Limb (tissue), 2 donors: Measurements from ENCODE around the gene ACSF2.
"Not testable (repeated sequence)": the region's sequence is repeated elsewhere in the genome, so short reads cannot be mapped to it uniquely, and the experiment has no call there.

Experiments used
- DNase-seq, 2 donors: peaks; one replicate each; pipeline ENCODE4 v3.0.0-alpha.2; 2016; ENCODE audit errors: extremely low spot score in 2 of 2

ACSF2 gene

DNA sequence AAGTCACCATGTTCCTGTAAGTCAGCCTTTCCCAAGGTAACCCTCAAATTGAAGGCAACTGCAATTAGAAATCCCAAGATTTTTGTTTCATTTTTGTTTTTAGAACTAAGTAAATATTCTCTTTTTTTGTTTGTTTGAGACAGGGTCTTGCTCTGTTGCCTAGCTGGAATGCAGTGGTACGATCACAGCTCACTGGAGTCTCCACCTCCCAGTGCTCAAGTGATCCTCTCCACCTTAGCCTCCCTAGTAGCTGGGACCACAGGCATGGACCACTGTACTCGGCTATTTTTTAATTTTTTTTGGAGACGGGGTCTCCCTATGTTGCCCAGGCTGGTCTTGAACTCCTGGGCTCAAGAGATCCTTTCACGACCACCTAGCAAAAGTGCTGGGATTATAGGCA is 18.1 kb upstream of the ACSF2 start:
- no peak for DNase-seq

GRCh38 chr17:50412188-50412732 is 13.8 kb upstream of the ACSF2 start:
- no peak for DNase-seq

GRCh38 chr17:50414808-50415207 is 11.2 kb upstream of the ACSF2 start:
- no peak for DNase-seq

DNA sequence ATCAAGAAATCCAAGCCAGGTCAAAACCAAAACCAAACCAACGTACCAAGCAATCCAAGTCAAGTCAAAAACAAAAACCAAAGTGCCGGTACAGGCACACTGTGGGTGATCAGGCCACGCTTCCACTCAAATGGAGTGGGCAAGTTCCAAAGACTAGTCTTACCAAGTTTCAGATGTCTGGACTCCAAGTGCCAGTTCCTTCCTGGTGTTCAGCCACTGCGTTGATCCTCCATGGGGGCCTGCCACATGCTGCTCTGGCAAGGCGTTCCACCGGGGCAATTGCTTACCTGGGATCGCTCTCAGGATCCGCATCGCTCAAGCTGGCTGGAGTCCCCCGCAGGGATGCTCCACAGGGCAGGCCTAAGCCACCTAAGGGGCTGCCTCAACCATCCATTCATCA is 6.4 kb upstream of the ACSF2 start:
- not testable (repeated sequence) for DNase-seq

DNA sequence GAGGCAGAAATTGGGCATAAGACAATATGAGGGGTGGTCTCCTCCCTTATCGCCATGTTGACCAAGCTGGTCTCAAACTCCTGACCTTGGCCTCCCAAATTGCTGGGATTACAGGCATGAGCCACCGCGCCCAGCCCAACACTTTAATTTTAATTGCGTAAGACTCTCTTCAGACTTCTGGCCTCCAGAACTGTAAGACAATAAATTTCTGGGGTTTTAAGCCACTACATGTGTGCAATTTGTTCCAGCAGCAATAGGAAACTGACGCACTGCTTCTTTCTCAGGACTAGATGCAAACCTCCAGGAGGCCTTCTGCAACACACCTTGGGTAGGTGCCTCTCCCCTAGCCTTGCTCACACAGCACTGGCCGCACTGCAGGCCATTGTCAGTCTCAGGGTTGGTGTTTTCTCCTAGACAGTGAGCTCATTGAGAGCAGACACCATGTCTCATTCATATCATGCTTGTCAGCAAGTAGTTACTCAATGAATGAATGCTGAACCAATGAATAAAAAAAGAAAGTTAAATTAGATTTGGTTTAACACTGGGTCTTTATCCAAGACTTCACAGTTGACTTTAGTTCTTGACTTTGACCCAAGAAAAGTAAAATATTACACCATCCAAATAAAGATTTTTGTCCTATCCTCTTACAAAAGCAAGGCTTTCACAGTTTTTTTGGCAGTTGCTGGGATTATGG is 5.5 kb upstream of the ACSF2 start:
- no peak for DNase-seq

DNA sequence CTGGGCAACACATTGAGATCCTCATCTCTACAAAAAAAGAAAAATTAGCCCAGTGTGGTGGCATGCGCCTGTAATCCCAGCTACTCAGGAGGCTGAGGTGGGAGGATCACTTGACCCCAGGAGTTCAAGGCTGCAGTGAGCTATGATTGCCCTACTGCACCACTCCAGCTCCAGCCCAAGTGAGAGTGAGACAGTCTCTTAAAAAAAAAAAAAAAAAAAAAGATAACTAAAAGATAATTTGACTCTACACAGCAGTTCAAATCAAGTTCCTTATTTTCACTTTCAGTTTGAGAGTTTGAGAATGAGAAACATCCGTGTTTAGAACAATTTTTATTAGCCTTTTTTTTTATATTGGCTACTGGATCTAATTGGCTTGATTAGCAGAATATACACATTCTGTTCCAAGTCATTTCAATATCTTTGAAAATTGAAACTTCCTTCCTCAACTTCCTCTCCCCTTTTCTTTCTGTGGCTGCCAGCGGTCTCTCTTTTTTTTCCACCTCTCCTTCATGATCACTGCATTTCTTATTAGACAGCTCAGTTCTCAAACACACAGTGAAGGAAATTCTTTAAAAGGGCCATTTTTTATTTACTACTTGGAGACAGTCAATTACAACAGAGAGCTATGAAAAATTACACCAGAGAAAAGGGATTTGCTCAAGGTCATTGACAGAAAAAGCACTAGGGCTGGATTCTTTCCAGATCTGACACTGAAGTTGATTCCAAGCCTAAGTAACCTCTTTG is 4.5 kb upstream of the ACSF2 start:
- no peak for DNase-seq

- DNase-seq, result no peak
Measured at GRCh38 chr17:50422738-50423137, 3.3 kb upstream of the ACSF2 start.

DNA sequence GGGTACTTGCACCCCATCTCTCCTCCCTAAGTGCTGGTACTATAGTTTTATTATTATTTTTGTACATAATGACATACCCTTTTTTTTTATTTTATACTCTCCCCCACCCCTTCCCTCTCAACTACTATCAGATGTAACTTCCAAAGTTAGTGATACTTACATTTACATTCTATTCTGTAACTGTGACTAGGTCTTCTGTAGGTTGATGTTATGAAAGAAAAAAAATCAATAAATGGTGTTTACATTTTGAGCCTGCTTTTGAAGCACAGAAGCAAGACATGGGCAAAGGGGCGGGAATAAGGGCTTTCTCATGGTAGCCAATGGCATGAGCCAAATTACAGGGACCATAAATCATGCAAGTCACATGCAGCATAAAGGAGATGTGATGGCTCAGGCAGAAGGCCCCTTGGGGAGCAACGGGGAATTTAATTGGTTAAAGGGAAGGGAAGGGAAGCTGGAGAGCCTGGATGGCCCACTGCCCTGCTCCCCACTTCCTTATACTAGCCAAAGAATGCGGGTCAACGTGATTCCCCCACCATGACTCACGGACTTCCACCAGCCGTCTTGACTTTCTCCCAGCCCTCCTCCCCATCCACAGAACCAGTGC is 2.4 kb upstream of the ACSF2 start:
- DNase-seq, result no peak

DNA sequence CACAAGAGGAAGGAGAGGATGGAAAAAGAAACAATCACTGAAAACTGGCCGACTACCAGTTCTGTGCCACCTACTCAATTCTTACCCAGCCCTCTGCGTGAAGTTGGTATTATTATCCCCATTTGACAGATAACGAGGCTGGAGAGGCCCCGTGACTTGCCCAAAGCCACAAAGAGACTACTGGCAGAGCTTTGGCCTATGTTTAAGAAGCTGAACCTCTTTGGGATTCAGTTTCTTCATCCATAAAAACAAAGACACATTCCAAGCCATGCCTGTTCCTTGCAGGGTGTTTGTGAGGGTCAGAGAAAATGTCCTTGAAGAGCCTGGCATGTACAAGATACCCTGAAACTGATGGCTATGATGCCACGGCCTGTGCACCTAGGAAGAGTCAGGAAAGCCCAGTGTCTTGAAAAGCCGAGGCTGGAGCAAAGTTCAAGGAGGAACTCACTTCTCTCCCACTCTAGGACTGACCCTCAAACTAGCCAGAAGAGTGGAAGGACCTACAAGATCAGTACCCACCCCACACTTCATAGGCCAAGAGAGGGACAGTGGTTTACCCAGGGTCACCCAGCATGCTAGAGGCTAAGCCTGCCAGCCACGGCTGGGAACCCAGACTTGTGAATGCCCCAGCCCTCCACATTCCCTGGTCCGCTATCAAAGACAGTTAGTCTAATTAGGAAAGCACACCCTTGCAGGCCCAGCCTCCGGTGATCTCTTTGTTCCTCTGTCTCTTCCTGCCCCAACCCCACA is 1.6 kb upstream of the ACSF2 start:
- DNase-seq, result no peak

DNA sequence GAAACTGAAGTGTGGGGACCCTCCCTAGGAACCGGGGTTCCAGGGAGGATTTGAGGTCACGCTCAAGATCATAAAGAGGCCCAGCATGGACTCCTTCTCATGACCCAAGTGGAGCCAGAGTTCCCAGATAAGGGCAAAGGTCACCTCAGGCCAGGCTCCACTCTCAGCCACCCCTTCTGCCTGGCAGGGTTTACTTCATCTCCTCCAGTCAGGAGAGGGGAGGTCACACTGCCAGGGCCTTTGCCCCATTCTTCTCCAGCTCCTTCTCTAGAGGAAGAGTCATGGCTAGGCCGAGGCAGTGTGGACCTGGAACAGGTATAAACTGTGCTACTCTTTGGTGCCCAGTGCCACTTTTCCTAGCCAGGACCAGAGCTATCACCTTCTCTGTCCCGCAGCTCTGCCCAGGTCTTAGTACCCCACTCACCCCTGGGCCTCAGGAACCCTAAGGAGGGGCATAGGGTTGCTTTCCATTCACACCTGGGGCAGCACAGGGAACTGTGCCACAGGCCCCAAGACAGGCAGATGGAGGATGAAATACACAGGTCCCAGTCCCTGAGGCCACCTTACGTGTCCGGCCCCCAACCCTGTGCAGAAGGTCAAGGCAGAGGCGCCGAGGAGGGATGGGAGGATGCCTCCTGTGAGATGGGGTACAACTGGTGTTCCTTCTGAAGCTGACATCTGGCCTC is 879 bp upstream of the ACSF2 start:
- no peak for DNase-seq

DNA sequence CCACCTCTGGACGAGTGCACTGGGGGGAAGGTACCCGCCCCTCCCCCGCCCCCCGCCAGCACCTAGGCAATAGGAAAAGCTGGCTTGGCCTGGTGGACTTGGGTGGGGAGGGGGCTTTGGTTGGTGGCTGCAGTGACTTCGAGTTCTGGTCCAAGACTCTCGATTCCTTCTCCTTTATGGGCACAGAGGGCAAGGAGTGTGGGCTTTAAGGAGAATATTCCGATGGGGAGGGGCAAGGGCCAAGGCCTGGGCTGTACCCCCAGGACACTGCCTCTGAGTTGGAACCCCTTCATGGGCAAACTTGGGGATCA is 409 bp downstream of the ACSF2 start:
- no peak for DNase-seq

GRCh38 chr17:50426814-50427787 is 1.1 kb downstream of the ACSF2 start:
- peak in 1 of 2 donors; percentile 38 for DNase-seq

DNA sequence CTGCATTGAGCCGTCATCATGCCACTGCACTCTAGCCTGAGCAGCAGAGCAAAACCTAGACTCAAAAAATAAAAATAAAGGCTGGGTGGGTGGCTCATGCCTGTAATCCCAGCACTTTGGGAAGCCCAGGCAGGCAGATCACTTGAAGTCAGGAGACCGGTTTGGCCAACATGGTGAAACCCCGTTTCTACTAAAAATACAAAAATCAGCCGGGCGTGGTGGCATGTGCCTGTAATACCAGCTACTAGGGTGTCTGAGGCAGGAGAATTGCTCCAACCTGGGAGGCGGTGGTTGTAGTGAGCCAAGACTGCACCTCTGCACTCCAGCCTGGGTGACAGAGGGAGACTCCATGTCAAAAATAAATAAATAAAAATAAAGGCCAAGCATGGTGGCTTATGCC is 2.1 kb downstream of the ACSF2 start:
- DNase-seq, result not testable (repeated sequence)

DNA sequence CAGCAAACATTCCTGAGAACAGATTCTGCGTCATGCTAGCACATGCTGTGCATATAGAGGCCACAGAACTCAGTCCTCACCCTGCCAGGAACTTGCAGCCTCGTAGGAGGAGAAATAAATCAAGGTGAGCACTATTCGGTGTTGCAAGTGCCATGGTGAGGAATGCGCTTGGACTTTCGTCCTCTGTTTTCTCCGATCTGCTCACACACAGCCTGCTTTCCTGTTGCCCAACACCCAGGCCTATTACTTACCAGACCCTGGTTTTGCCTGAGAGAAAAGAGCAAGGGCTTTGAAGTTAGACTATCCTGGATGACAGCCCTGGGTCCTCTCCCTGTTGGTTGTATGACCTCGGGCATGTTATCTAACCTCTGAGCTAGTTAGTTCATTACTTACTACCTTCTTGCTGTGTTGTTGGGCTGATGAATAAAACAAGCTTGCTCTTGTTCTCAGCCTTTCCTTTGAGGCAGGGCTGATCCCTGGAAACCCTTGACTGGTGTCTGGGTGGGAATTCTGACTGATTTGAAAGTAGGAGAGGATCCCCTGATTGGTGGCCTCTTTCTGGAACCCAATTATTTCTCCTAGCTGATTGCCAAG is 2.9 kb downstream of the ACSF2 start:
- DNase-seq, result no peak

DNA sequence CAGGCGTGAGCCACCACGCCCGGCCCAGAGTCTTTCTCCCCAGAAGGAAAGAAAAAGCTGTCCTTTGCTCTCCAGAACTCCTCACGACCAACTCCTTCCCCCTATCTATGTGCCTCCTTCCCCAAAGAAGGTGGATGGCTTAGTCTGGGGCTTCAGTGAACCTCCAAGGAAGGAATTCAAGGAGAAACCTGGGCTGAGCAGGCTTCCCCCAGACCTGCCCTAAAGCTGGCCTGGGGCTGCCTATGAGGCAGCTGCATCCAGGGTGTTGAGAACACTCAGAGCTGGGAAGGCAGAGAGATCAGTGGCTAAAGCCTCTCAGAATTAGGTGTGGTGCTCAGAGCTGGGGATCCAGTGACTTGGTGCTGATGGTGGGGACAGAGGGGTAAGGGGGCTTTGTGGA is 3.8 kb downstream of the ACSF2 start:
- DNase-seq, result no peak

GRCh38 chr17:50430821-50431618 is 5.0 kb downstream of the ACSF2 start:
- peak in 1 of 2 donors; percentile 69 for DNase-seq

DNA sequence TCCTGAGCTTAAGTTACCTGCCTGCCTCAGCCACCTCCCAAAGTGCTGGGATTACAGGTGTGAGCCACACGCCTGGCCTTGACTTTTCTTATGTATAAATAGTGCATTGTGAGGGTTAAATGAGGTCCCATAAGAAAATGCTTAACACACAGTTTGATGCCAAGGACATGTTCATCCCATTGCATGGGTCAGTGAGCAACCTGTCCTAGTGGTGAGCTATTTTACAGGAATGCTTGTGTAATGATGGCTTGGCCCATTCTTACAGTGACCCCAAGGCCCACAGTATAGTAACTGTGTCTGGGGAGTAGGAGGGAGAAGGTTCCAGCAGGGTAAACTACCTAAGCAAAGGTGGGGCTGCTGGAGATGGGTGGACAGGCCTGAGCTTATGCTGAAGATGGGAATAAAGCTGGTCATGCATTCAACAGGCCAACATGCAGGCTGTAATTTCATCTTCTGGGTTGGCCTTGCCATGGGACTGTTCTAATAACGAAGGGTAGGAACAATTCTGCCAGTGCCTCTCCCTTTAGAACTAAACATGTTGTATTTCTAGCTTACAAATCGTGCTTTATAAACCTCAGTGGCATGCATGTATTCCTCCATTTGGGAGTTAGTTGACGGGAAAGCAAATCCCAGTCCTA is 6.2 kb downstream of the ACSF2 start:
- no peak for DNase-seq

GRCh38 chr17:50437409-50437808 is 11.4 kb downstream of the ACSF2 start:
- DNase-seq, result no peak
